Sciatic nerve (tissue), 2 donors: ENCODE measurements around the gene CDHR4. TPM values are rescaled to one million over a fixed set of nuclear protein-coding genes. Genes with fewer than 3 reads are reported as not detected.
"Not testable (repeated sequence)": the region's sequence is repeated elsewhere in the genome, so short reads cannot be mapped to it uniquely, and the experiment has no call there.

Source experiments
- ATAC-seq: fragments of 200-7000 bp; cut with Tn5 transposase; one replicate; pipeline ENCODE4 v1.9.1; 2020; ENCODE audit warnings: mild to moderate bottlenecking, moderate library complexity
- DNase-seq: peaks from one replicate; pipeline ENCODE4 v3.0.0-alpha.2; 2020; ENCODE audit warnings: low spot score
- intact Hi-C: fragments of 100-400 bp; cut with DNase I; formaldehyde crosslinking; loops from one replicate; pipeline ENCODE4 v1.14.2; 2022
- microRNA-seq: library from miRNA; unstranded; fragments of <30 nt; microRNA quantifications from one replicate; pipeline ENCODE4 v1.2.0, GENCODE V29; 2020
- total RNA-seq: library from RNA; stranded (reverse); fragmentation: NEBNext Ultra II Directional; extraction: Animal tissue kit (Norgen Biotek cat#: 25700); gene quantifications from one replicate; pipeline ENCODE4 v1.2.1, GENCODE V29; 2021
- donor health status: DM: no; HTN: no; CAD: no.
- donor health status: DM: no; HTN: no; CAD: no.

Gene CDHR4
- total RNA-seq, 1 donor from 2014 or later: 1.6 TPM

- DNase-seq (no peak), ATAC-seq (no peak)
- intact Hi-C loops: no loop called here
Measured at GRCh38 chr3:49751501-49751900, 48.2 kb downstream of the CDHR4 start.

GRCh38 chr3:49750056-49750455 lies 49.6 kb downstream of the CDHR4 start:
- ATAC-seq (no peak), DNase-seq (no peak)
- intact Hi-C loops: no loop called here

GRCh38 chr3:49748874-49749273 lies 50.8 kb downstream of the CDHR4 start:
- DNase-seq, intact Hi-C loops, ATAC-seq: not testable (repeated sequence)

- DNase-seq (no peak), ATAC-seq (no peak)
- intact Hi-C loops: no loop called here
Measured at GRCh38 chr3:49747792-49748480, 51.7 kb downstream of the CDHR4 start.

- ATAC-seq (no peak), DNase-seq (no peak)
- intact Hi-C loops: no loop called here
Measured at GRCh38 chr3:49745986-49746385, 53.7 kb downstream of the CDHR4 start.

Small RNA genes lying within 50 kb of the gene (microRNA-seq; reads per million reads assigned to microRNA genes)
- 2.2 reads per million for gene MIR5193

Other genes starting within 250 kb of the CDHR4 start
- gene BSN, start 245.4 kb downstream of the CDHR4 start, total RNA-seq: 0.62 TPM
- 51.0 TPM for gene APEH, start 125.5 kb downstream of the CDHR4 start, total RNA-seq
- 20.6 TPM for gene MST1, start 110.4 kb downstream of the CDHR4 start, total RNA-seq
- gene RNF123, start 110.3 kb downstream of the CDHR4 start, total RNA-seq: 37.9 TPM
- not detected for gene AMIGO3, start 80.2 kb downstream of the CDHR4 start, total RNA-seq
- 22.0 TPM for gene GMPPB, start 75.9 kb downstream of the CDHR4 start, total RNA-seq
- 47.6 TPM for gene IP6K1, start 13.3 kb downstream of the CDHR4 start, total RNA-seq
- gene INKA1, start 3.4 kb upstream of the CDHR4 start, total RNA-seq: 7.3 TPM
- 73.9 TPM for gene UBA7, start 14.1 kb upstream of the CDHR4 start, total RNA-seq
- gene TRAIP, start 56.7 kb upstream of the CDHR4 start, total RNA-seq: 4.2 TPM
- gene CAMKV, start 70.0 kb upstream of the CDHR4 start, total RNA-seq: not detected
- 2.7 TPM for gene MST1R, start 104.0 kb upstream of the CDHR4 start, total RNA-seq
- 9.2 TPM for gene MON1A, start 129.9 kb upstream of the CDHR4 start, total RNA-seq
- 148 TPM for gene RBM6, start 140.3 kb upstream of the CDHR4 start, total RNA-seq